HG03097 (cell line): ENCODE data around the gene LINS1.

Source experiments
- ATAC-seq: cut with Tn5 transposase; IDR thresholded peaks from one replicate; pipeline ENCODE4 v1.9.1; 2021; ENCODE audit not compliant: unreplicated experiment, low FRiP score

LINS1 gene

GRCh38 chr15:100602064-100602822, at the start of gene LINS1, which contains the start of gene ASB7:
Gene LINS1, minus strand, starts transcription at chr15:100602184. Its CDS starts 21,342 bp downstream, at chr15:100580842.
Gene ASB7, plus strand, starts transcription at chr15:100602589. Its CDS starts 9,628 bp downstream, at chr15:100612217.
- ATAC-seq = peak; percentile 81

GRCh38 chr15:100651253-100651652, 49.3 kb upstream of the LINS1 start:
- ATAC-seq = no peak

GRCh38 chr15:100650685-100651084, 48.7 kb upstream of the LINS1 start:
- ATAC-seq = no peak

- no peak for ATAC-seq
Observed at GRCh38 chr15:100648951-100649350, 47.0 kb upstream of the LINS1 start.

GRCh38 chr15:100645671-100646070, 43.7 kb upstream of the LINS1 start:
- ATAC-seq = no peak

GRCh38 chr15:100642950-100643338, 41.0 kb upstream of the LINS1 start:
- ATAC-seq = no peak

GRCh38 chr15:100642213-100642949, 40.4 kb upstream of the LINS1 start:
- no peak for ATAC-seq

- ATAC-seq = no peak
Observed at GRCh38 chr15:100638177-100638730, 36.3 kb upstream of the LINS1 start.

GRCh38 chr15:100635406-100636071, 33.6 kb upstream of the LINS1 start:
- no peak for ATAC-seq

- ATAC-seq = no peak
Observed at GRCh38 chr15:100633763-100634075, 31.7 kb upstream of the LINS1 start.

- no peak for ATAC-seq
Observed at GRCh38 chr15:100631831-100632230, 29.8 kb upstream of the LINS1 start.

- ATAC-seq = no peak
Observed at GRCh38 chr15:100628746-100629145, 26.8 kb upstream of the LINS1 start.

GRCh38 chr15:100627789-100628395, 25.9 kb upstream of the LINS1 start:
- ATAC-seq = peak; percentile 49

- no peak for ATAC-seq
Observed at GRCh38 chr15:100623301-100623700, 21.3 kb upstream of the LINS1 start.

GRCh38 chr15:100616700-100617099, 14.7 kb upstream of the LINS1 start:
- ATAC-seq = no peak

GRCh38 chr15:100615801-100616200, 13.8 kb upstream of the LINS1 start:
- no peak for ATAC-seq

- ATAC-seq = no peak
Observed at GRCh38 chr15:100614918-100615317, 12.9 kb upstream of the LINS1 start.

- ATAC-seq = no peak
Observed at GRCh38 chr15:100614336-100614735, 12.4 kb upstream of the LINS1 start.

GRCh38 chr15:100613208-100613607, 11.2 kb upstream of the LINS1 start:
- no peak for ATAC-seq

GRCh38 chr15:100612539-100612938, 10.6 kb upstream of the LINS1 start:
- ATAC-seq = no peak
